Heart right ventricle (tissue), 16 donors: ENCODE results near the gene ASB6. TPM values are rescaled to one million over a fixed set of nuclear protein-coding genes. Genes with fewer than 3 reads are reported as not detected.
"Not testable (repeated sequence)": the region's sequence is repeated elsewhere in the genome, so short reads cannot be mapped to it uniquely, and the experiment has no call there.

ENCODE experiments used
- ATAC-seq, 8 donors: fragments of 200-7000 bp; cut with Tn5 transposase; one replicate each; pipeline ENCODE4 v1.9.1; 2020; ENCODE audit warnings: mild to moderate bottlenecking in 8 of 8, moderate library complexity in 8 of 8, moderate number of reproducible peaks in 1 of 8
- DNase-seq, 2 donors: peaks; one replicate each; pipeline ENCODE4 v3.0.0-alpha.2; 2020
- H3K27ac ChIP-seq, 10 donors: fragments of 200-600 bp; sonication (generic) in 2 of 10; one replicate each; pipeline versions ENCODE4 v1.5.0 to v1.8.0; 2020 to 2022; ENCODE audit warnings: mild to moderate bottlenecking in 3 of 10
- H3K27me3 ChIP-seq, 7 donors: fragments of 200-600 bp; one replicate each; pipeline ENCODE4 v1.8.0; 2021 to 2022; ENCODE audit warnings: mild to moderate bottlenecking in 2 of 7
- H3K36me3 ChIP-seq, 9 donors: fragments of 200-600 bp; sonication (generic) in 1 of 9; one replicate each; pipeline versions ENCODE4 v1.5.0 to v1.8.0; 2020 to 2022; ENCODE audit warnings: mild to moderate bottlenecking in 2 of 9
- H3K4me1 ChIP-seq, 9 donors: fragments of 200-600 bp; sonication (generic) in 1 of 9; one replicate each; pipeline versions ENCODE4 v1.5.0 to v1.8.0; 2020 to 2022; ENCODE audit warnings: mild to moderate bottlenecking in 4 of 9
- H3K4me3 ChIP-seq, 10 donors: fragments of 200-600 bp; sonication (generic) in 2 of 10; one replicate each; pipeline versions ENCODE4 v1.5.0 to v1.8.0; 2020 to 2022; ENCODE audit warnings: mild to moderate bottlenecking in 7 of 10, moderate library complexity in 2 of 10
- H3K9me3 ChIP-seq, 11 donors: fragments of 200-600 bp in 10 of 11; sonication (generic) in 2 of 11; one replicate each; pipeline versions ENCODE4 v1.5.0 to v1.8.0; 2013 to 2022; ENCODE audit warnings: mild to moderate bottlenecking in 2 of 11, control low read depth in 1 of 11, moderate library complexity in 1 of 11
- CTCF ChIP-seq, 9 donors: fragments of 200-600 bp; sonication (generic) in 2 of 9; IDR thresholded peaks; one replicate each; pipeline versions ENCODE4 v1.5.0 to v1.8.0; 2021 to 2022; ENCODE audit warnings: antibody characterized with exemption in 9 of 9, mild to moderate bottlenecking in 5 of 9, moderate library complexity in 1 of 9
- WGBS, 2 donors: extraction: QIAGEN DNeasy Blood & Tissue Kit; methylation state at CpG; one replicate each; pipeline ENCODE4 v1.1.7; 2013; ENCODE audit warnings: inconsistent platforms in 1 of 2; 5-methylcytosine and 5-hydroxymethylcytosine counted together
- intact Hi-C, 10 donors: fragments of 100-400 bp; cut with DNase I; formaldehyde crosslinking; loops; one replicate each; pipeline versions ENCODE4 v1.11.1 to v1.14.2; 2022
- polyA plus RNA-seq, 2 donors: library from polyadenylated mRNA; stranded (reverse); fragments of 200-250 nt; gene quantifications; one replicate each; pipeline ENCODE4 v1.2.3, GENCODE V29; 2013
- total RNA-seq, 10 donors: library from RNA; stranded (reverse); fragmentation: NEBNext Ultra II Directional in 3 of 10; extraction: Animal tissue kit (Norgen Biotek cat#: 25700) in 3 of 10; gene quantifications; one replicate each; pipeline versions ENCODE4 v1.2.1 to v1.2.4, GENCODE V29; 2021 to 2023
- donor health status: Arrhythmogenic right ventricular cardiomyopathy.
- donor health status: ischemic (EF 13 %, LVEDD 7.1; RV severe dilation, severe dysfunction).
- donor health status: healthy with polysubstance abuse.
- donor health status: DM: no; HTN: yes; CAD: no.
- donor health status: DM: no; HTN: no; CAD: no.
- donor health status: ischemic (EF 25% LVEDD 6.9; RV normal size, moderate dysfunction).
- donor health status: ischemic (EF 25% LVEDD 5.7; RV mildly dilated, moderate dysfunction).
- donor health status: healthy.
- donor health status: DM: yes; HTN: yes; CAD: no.
- donor health status: Ischemic cardiomyopathy.
- donor health status: ischemic (EF 35%, LVEDD 5.7; RV mildly dilated, moderate dysfunction).
- donor health status: nonischemic (EF 11% LVEDD 7.7; RV severe dilation, severe dysfunction).
- donor health status: DM: yes; HTN: yes; CAD: no.
- donor health status: PGD.
- donor health status: ischemic (EF 29% LVEDD 5.4; RV normal size, mild dysfunction).
- donor health status: nonischemic (EF 23%, LVEDD 6.1; RV moderate dilation, normal function).

The ASB6 gene
- total and polyA plus RNA-seq, 12 donors, result 6.2 to 11.8 (median 9.4) TPM

- H3K27ac ChIP-seq, result no peak overlapping the region
- 77 to 85% methylated on average over 12 of the region's 12 CpGs for WGBS, 2 donors
- no peak for ATAC-seq
- DNase-seq, result no peak
- no peaks in the 10 kb centered on the region for H3K27me3 ChIP-seq
- intact Hi-C loops, result loop anchor here (5.0 to 10.0 kb wide), 5 partner anchors 85 to 143 kb away; no protein-coding TSS in a partner anchor
- H3K9me3 ChIP-seq, result no peaks in the 10 kb centered on the region
- peaks cover 7 to 54% (median 37%) of the 10 kb centered on the region in 9 donors for H3K36me3 ChIP-seq
- no peak for TF ChIP-seq CTCF (IDR thresholded peaks at IDR 0.05)
- peak overlapping the region in 1 of 10 donors; percentile 92 for H3K4me3 ChIP-seq
- peaks cover 17 to 29% (median 24%) of the 10 kb centered on the region in 9 donors for H3K4me1 ChIP-seq
These were observed 2.2 kb downstream of the ASB6 start for GRCh38 chr9:129639756-129640085.

GRCh38 chr9:129639034-129639630 lies 2.8 kb downstream of the ASB6 start:
- H3K4me3 ChIP-seq, result no peak overlapping the region
- H3K27me3 ChIP-seq, result no peaks in the 10 kb centered on the region
- WGBS, 2 donors, result 91 to 95% methylated on average over 17 of the region's 17 CpGs
- intact Hi-C loops, result no loop called here
- DNase-seq (no peak), ATAC-seq (no peak)
- peaks cover 10 to 60% (median 41%) of the 10 kb centered on the region in 9 donors for H3K36me3 ChIP-seq
- no peaks in the 10 kb centered on the region for H3K9me3 ChIP-seq
- TF ChIP-seq CTCF (IDR thresholded peaks at IDR 0.05), result no peak
- H3K27ac ChIP-seq, result no peak overlapping the region
- H3K4me1 ChIP-seq, result peaks cover 17 to 29% (median 24%) of the 10 kb centered on the region in 9 donors

- no peak for ATAC-seq
- Histone ChIP-seq H3K27me3 (no peaks in the 10 kb centered on the region), H3K27ac (no peak overlapping the region), H3K36me3 (peaks cover 10 to 73% (median 53%) of the 10 kb centered on the region in 9 donors), H3K4me3 (no peak overlapping the region), H3K9me3 (no peaks in the 10 kb centered on the region), H3K4me1 (peaks cover 17 to 32% (median 24%) of the 10 kb centered on the region in 9 donors)
- no peak for TF ChIP-seq CTCF (IDR thresholded peaks at IDR 0.05)
- WGBS, 2 donors, result 67 to 71% methylated on average over 29 of the region's 29 CpGs
- intact Hi-C loops, result no loop called here
- no peak for DNase-seq
These were observed 4.1 kb downstream of the ASB6 start for GRCh38 chr9:129637673-129638439.

GRCh38 chr9:129637102-129637501 lies 4.8 kb downstream of the ASB6 start:
- intact Hi-C loops, result no loop called here
- Histone ChIP-seq H3K9me3 (no peaks in the 10 kb centered on the region), H3K4me1 (peaks cover 14 to 40% (median 27%) of the 10 kb centered on the region in 9 donors), H3K27ac (no peak overlapping the region), H3K27me3 (no peaks in the 10 kb centered on the region), H3K36me3 (peaks cover 10 to 81% (median 53%) of the 10 kb centered on the region in 9 donors), H3K4me3 (no peak overlapping the region)
- no peak for TF ChIP-seq CTCF (IDR thresholded peaks at IDR 0.05)
- ATAC-seq, result no peak
- 64 to 72% methylated on average over 9 of the region's 9 CpGs for WGBS, 2 donors
- DNase-seq, result no peak

- Histone ChIP-seq H3K4me1 (peaks cover 17 to 45% (median 31%) of the 10 kb centered on the region in 9 donors), H3K36me3 (peaks cover 10 to 88% (median 53%) of the 10 kb centered on the region in 9 donors)
- ATAC-seq, H3K4me3 ChIP-seq, H3K27me3 ChIP-seq, H3K27ac ChIP-seq, intact Hi-C loops, H3K9me3 ChIP-seq, DNase-seq: not testable (repeated sequence)
- 89 to 91% methylated on average over 10 of the region's 10 CpGs for WGBS, 2 donors
These were observed 5.6 kb downstream of the ASB6 start for GRCh38 chr9:129636343-129636742.
